SU-DHL-6 (cell line): ENCODE measurements around the gene NRP1.

ENCODE experiments used
- CTCF ChIP-seq: fragments of 200-600 bp; sonication (generic); IDR thresholded peaks from one replicate; pipeline ENCODE4 v1.5.1; 2017; ENCODE audit warnings: antibody characterized with exemption, mild to moderate bottlenecking, low read length, moderate library complexity; ENCODE audit not compliant: insufficient read depth, poor library complexity, severe bottlenecking
- EZH2phosphoT487 ChIP-seq: fragments of 200-600 bp; sonication (generic), shearing (Covaris generic); conservative IDR thresholded peaks from 2 replicates; pipeline ENCODE4 v1.6.1; 2018; ENCODE audit warnings: mild to moderate bottlenecking, antibody characterized with exemption, low read length, moderate library complexity, mixed read lengths

GRCh38 chr10:33240931-33241330 lies 93.5 kb downstream of the NRP1 start:
- TF ChIP-seq CTCF, result no peak
- no peak for TF ChIP-seq EZH2phosphoT487
